ENCODE results near the gene SMIM33. TPM values are rescaled to one million over a fixed set of nuclear protein-coding genes. Genes with fewer than 3 reads are reported as not detected.

The SMIM33 gene
- total RNA-seq, 6 donors from 2014 or later: not detected

DNA sequence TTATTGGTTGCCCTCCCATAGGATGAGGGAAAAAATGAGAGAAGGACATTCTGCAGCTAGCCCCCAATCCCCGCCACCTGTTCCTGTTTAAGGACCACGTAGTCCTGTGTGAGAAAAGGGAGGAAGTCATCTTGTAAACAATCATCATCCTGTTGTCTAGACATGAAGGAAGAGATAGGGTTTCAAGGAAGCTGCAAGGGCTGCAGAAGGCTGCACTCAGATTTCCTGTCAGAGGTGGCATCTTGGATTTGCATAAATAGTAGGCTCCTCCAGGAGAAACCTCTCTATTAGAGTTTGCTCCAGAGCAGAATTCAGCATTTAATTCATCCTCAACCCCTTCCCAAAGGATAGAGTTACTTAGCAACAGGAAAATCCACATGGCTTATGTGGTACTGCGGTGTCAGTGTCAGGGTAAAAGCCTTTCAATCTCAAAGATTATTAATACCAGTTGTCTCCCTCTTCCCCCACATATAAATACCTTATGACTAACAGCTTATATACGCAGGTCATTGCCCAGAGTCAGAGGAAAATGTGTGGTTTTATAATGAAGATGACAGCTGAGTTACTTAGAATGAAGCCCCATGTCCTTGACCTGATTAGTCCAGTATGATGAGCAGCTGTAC is 26.9 kb upstream of the SMIM33 start:
- Histone ChIP-seq H3K27ac (peak overlapping the region in 3 of 4 donors; percentile 22 to 63 (median 54)), H3K9me3 (no peaks in the 10 kb centered on the region), H3K27me3 (no peaks in the 10 kb centered on the region), H3K4me1 (peaks cover 8 to 16% (median 10%) of the 10 kb centered on the region in 4 donors), H3K36me3 (peaks cover 0 to 16% (median 0%) of the 10 kb centered on the region in 4 donors), H3K4me3 (no peak overlapping the region)
- TF ChIP-seq, protein P1, sequence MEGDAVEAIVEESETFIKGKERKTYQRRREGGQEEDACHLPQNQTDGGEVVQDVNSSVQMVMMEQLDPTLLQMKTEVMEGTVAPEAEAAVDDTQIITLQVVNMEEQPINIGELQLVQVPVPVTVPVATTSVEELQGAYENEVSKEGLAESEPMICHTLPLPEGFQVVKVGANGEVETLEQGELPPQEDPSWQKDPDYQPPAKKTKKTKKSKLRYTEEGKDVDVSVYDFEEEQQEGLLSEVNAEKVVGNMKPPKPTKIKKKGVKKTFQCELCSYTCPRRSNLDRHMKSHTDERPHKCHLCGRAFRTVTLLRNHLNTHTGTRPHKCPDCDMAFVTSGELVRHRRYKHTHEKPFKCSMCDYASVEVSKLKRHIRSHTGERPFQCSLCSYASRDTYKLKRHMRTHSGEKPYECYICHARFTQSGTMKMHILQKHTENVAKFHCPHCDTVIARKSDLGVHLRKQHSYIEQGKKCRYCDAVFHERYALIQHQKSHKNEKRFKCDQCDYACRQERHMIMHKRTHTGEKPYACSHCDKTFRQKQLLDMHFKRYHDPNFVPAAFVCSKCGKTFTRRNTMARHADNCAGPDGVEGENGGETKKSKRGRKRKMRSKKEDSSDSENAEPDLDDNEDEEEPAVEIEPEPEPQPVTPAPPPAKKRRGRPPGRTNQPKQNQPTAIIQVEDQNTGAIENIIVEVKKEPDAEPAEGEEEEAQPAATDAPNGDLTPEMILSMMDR (IDR thresholded peaks at IDR 0.05): no peak
- TF ChIP-seq POLR2AphosphoS5 (IDR thresholded peaks at IDR 0.05): peak in 1 of 2 donors; percentile 33
- DNase-seq: no peak
- no peak for ATAC-seq (ENCODE audit: low FRiP score in 2 of 2)
- 51 to 68% methylated on average over 4 of the region's 4 CpGs for WGBS, 2 donors

DNA sequence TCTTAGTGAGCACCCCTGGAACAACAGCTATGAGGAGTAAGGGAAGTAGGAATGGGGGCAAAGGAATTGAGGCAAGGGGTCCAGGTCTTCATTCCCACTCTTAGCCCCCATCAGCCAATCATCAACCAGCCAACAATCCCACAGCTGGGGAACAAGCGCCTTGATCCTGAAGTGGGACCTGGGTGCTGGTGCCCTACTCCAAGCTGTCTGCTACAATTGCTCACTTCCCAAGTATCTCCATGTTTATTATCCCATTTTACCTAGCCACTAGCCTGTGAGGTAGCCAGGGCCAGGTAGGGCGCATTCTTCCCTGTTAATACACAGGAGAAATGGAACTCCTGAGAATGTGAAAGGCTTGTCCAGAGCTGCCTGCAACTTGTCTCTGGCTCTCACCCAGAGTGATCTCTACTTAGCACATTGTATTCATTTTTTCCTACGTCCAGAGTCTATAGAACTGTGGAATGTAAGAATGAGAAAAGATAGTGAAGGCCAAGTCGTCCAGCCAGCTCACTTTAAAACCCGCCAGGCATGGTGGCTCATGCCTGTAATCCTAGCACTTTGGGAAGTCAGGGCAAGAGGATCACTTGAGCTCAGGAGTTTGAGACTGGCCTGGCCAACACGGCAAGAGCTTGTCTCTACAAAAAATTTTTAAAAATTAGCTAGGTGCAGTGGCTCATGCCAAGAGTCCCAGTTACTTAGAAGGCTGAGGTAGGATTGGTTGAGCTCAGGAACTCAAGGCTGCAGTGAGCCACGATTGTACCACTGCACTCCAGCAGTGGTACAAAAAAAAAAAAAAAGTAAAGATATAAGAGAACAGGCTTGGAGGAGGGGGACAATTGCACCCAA is 25.3 kb upstream of the SMIM33 start:
- no peaks in the 10 kb centered on the region for H3K9me3 ChIP-seq
- ATAC-seq (ENCODE audit: low FRiP score in 2 of 2) (peak in 1 of 2 donors; percentile 17), DNase-seq (no peak)
- no peak overlapping the region for H3K4me3 ChIP-seq
- H3K4me1 ChIP-seq: peaks cover 4 to 8% (median 5%) of the 10 kb centered on the region in 4 donors
- whole genome bisulfite sequencing, 2 donors: 54 to 58% methylated on average over 6 to 7 of the region's 7 CpGs
- H3K27ac ChIP-seq: peak overlapping the region in 2 of 4 donors; percentile 51 to 54
- no peaks in the 10 kb centered on the region for H3K27me3 ChIP-seq
- H3K36me3 ChIP-seq: peaks cover 0 to 24% (median 0%) of the 10 kb centered on the region in 4 donors
- TF ChIP-seq, protein P1 (IDR thresholded peaks at IDR 0.05): no peak
- no peak for TF ChIP-seq POLR2AphosphoS5 (IDR thresholded peaks at IDR 0.05)
- no peak for TF ChIP-seq POLR2A (IDR thresholded peaks at IDR 0.05)
- no peak for TF ChIP-seq EP300 (IDR thresholded peaks at IDR 0.05)

- Histone ChIP-seq H3K27ac (peak overlapping the region in 2 of 4 donors; percentile 26 to 32), H3K4me3 (no peak overlapping the region), H3K9me3 (no peaks in the 10 kb centered on the region), H3K36me3 (peaks cover 0 to 37% (median 0%) of the 10 kb centered on the region in 4 donors), H3K27me3 (no peaks in the 10 kb centered on the region), H3K4me1 (peaks cover 4 to 8% (median 5%) of the 10 kb centered on the region in 4 donors)
- no peak for DNase-seq
- ATAC-seq (ENCODE audit: low FRiP score in 2 of 2): peak in 1 of 2 donors; percentile 74
- WGBS, 2 donors: 83 to 95% methylated on average over 5 of the region's 5 CpGs
- TF ChIP-seq POLR2A (IDR thresholded peaks at IDR 0.05) (no peak), EP300 (IDR thresholded peaks at IDR 0.05) (no peak), POLR2AphosphoS5 (IDR thresholded peaks at IDR 0.05) (no peak)
- TF ChIP-seq, protein P1 (IDR thresholded peaks at IDR 0.05): no peak
Measured at GRCh38 chr5:139446956-139447779, 23.6 kb upstream of the SMIM33 start.

DNA sequence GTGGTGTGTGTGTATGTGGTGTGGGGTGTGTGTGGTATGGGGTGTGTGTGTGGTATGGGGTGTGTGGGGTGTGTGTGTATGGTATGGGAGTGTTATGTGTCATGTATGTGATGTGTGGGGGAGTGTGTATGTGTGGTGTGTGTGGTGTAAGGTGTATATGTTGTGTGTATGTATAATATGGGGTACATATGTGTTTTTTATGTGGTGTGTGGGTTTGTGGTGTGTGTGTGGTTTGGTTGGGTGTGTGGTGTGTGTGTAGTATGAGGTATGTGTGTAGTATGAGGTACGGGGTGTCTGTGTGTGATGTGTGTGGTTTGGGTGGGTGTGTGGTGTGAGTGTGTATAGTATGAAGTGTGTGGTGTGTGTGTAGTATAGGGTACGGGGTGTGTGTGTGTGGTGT is 19.6 kb upstream of the SMIM33 start:
- H3K9me3 ChIP-seq: no peaks in the 10 kb centered on the region
- peaks cover 0 to 5% (median 0%) of the 10 kb centered on the region in 4 donors for H3K4me1 ChIP-seq
- WGBS, 2 donors: 84 to 86% methylated on average over 2 of the region's 2 CpGs
- H3K27ac ChIP-seq: no peak overlapping the region
- no peak for DNase-seq
- peaks cover 0 to 57% (median 3%) of the 10 kb centered on the region in 4 donors for H3K36me3 ChIP-seq
- TF ChIP-seq, protein P1 (IDR thresholded peaks at IDR 0.05): no peak
- no peak for TF ChIP-seq POLR2A (IDR thresholded peaks at IDR 0.05)
- TF ChIP-seq POLR2AphosphoS5 (IDR thresholded peaks at IDR 0.05): no peak
- no peak for TF ChIP-seq EP300 (IDR thresholded peaks at IDR 0.05)
- ATAC-seq (ENCODE audit: low FRiP score in 2 of 2): peak in 1 of 2 donors; percentile 56
- H3K27me3 ChIP-seq: no peaks in the 10 kb centered on the region
- H3K4me3 ChIP-seq: no peak overlapping the region

Measured in upper lobe of left lung (tissue), 6 donors.